Tibial nerve (tissue), 4 donors: ENCODE results near the gene ZBTB32.
A peak's percentile ranks its signal among the peaks of the same experiment; 100 is the strongest.

Experiments
- CTCF ChIP-seq, 5 experiments: fragments of 200-600 bp in 3 of 5; fragments of 450-650 bp in 2 of 5; sonication (generic) in 3 of 5; IDR thresholded peaks; one replicate each; pipeline ENCODE4 v1.5.1; 2016 to 2019; ENCODE audit warnings: antibody characterized with exemption in 5 of 5, mild to moderate bottlenecking in 3 of 5, moderate library complexity in 2 of 5
- EP300 ChIP-seq, 2 donors: sonication (generic); formaldehyde crosslinking; IDR thresholded peaks; one replicate each; pipeline ENCODE4 v1.6.1; 2017; ENCODE audit warnings: antibody characterized with exemption in 2 of 2, mild to moderate bottlenecking in 1 of 2
- POLR2A ChIP-seq, 2 donors: fragments of 450-650 bp; IDR thresholded peaks; one replicate each; pipeline ENCODE4 v1.6.1; 2017; ENCODE audit warnings: antibody characterized with exemption in 2 of 2, mild to moderate bottlenecking in 2 of 2, moderate library complexity in 2 of 2

DNA sequence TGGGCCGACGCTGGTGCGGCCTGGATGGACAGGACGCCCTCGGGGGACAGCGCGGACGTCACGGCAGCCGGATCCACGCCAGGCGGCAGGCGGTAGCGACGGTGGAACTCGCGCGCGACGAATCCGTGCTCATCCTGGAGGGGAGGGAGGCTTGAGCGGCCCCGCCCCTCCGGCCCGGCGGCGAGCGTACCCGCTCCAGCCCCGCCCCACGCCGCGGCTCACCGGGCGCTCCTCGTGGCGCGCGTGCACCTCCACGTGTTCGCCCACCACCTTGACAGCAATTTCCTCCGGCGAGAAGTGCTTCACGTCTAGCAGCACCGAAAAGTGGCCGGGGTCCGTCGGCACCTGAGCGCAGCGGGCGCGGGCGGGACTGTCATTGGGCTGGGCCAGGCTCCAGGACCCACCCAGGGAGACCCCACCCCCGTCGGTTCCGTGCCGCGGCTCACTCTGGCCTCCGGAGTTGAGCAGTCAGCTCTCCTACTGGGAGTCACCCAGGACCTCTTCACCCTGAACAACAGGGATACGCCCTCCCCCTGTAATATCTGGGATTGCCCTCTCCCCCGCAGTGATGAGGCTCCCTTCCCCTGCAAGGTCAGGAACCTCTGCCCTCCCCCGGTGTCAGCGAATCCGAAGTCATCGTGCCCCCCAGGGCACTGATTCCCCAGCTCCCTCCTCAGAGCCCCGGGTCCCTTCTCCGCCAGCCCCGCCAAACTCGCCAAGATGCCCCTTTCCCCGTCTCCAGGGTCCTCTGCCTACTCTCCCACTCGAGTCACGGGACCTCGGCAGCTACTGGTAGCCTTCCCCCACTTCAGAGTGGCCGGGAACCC is 51.4 kb downstream of the ZBTB32 start:
- TF ChIP-seq CTCF (IDR thresholded peaks at IDR 0.05) = no peak
- TF ChIP-seq POLR2A (IDR thresholded peaks at IDR 0.05) = peak in 1 of 2 donors; percentile 51
- TF ChIP-seq EP300 (IDR thresholded peaks at IDR 0.05) = peak in 1 of 2 donors; percentile 72
